ENCODE data around the gene ARID3B. TPM values are rescaled to one million over a fixed set of nuclear protein-coding genes. Genes with fewer than 3 reads are reported as not detected.

The ARID3B gene
- polyA plus RNA-seq, 2 of the 4 experiments (the other 2 are of a cell fraction): 2.3 TPM

GRCh38 chr15:74528876-74529275 lies 12.1 kb upstream of the ARID3B start:
- ATAC-seq (no peak), FAIRE-seq (no peak), DNase-seq (ENCODE audit: low read depth in 1 of 2, low spot score in 1 of 2) (no peak)
- no peak for TF ChIP-seq ZSCAN20 (CRISPR knock-in tag; IDR thresholded peaks at IDR 0.05)
- TF ChIP-seq FOXS1 (CRISPR knock-in tag; IDR thresholded peaks at IDR 0.05): no peak
- no peak for TF ChIP-seq CBX8 (IDR thresholded peaks at IDR 0.05)
- TF ChIP-seq HMGXB4 (CRISPR knock-in tag; IDR thresholded peaks at IDR 0.05; ENCODE audit: borderline replicate concordance): no peak
- TF ChIP-seq EHMT2 (IDR thresholded peaks at IDR 0.05; ENCODE audit: low read depth): no peak
- TF ChIP-seq KDM1A (IDR thresholded peaks at IDR 0.05; ENCODE audit: low read depth): no peak
- TF ChIP-seq CEBPB (IDR thresholded peaks at IDR 0.05): no peak
- no peak for TF ChIP-seq HES2 (IDR thresholded peaks at IDR 0.05)
- WGBS (ENCODE audit: missing lambda C conversion rate): 90% methylated on average over 5 of the region's 5 CpGs
- H3K9me3 ChIP-seq: no peaks in the 10 kb centered on the region
- CTCF ChIA-PET: no interaction called here
- no peak overlapping the region for H3K27ac ChIP-seq
- POLR2A ChIA-PET: no interaction called here
- no peak overlapping the region for H3K4me2 ChIP-seq
- H3K4me3 ChIP-seq: no peak overlapping the region
- peaks cover 28% of the 10 kb centered on the region for H3K4me1 ChIP-seq

GRCh38 chr15:74529921-74530320 lies 11.1 kb upstream of the ARID3B start:
- ChIA-PET POLR2A (interaction anchor here (0.7 kb wide), 1 partner anchor 11 kb away, joined by 4 read pairs; the partner anchor contains the start of gene ARID3B), CTCF (interaction anchor here (0.6 to 1.4 kb wide), 6 partner anchors 16 to 489 kb away, joined by 3 read pairs; no protein-coding TSS in a partner anchor)
- no peak for TF ChIP-seq ELK1 (IDR thresholded peaks at IDR 0.05; ENCODE audit: low read depth, low read length)
- TF ChIP-seq FOXS1 (CRISPR knock-in tag; IDR thresholded peaks at IDR 0.05): no peak
- TF ChIP-seq NR3C1 (IDR thresholded peaks at IDR 0.05): no peak
- no peak for TF ChIP-seq POLR2A (IDR thresholded peaks at IDR 0.05; ENCODE audit: low read length)
- no peak for TF ChIP-seq FOSB (CRISPR knock-in tag; IDR thresholded peaks at IDR 0.05)
- TF ChIP-seq CTCF (IDR thresholded peaks at IDR 0.05): no peak
- no peak for TF ChIP-seq CBX8 (IDR thresholded peaks at IDR 0.05)
- TF ChIP-seq RARB (CRISPR knock-in tag; IDR thresholded peaks at IDR 0.05): no peak
- TF ChIP-seq EP300 (IDR thresholded peaks at IDR 0.05): no peak
- TF ChIP-seq NPAS2 (CRISPR knock-in tag; IDR thresholded peaks at IDR 0.05; ENCODE audit: borderline replicate concordance): no peak
- TF ChIP-seq PHF8 (IDR thresholded peaks at IDR 0.05; ENCODE audit: borderline replicate concordance, low read depth): no peak
- TF ChIP-seq RNF2 (IDR thresholded peaks at IDR 0.05; ENCODE audit: borderline replicate concordance, low read depth): no peak
- no peak for TF ChIP-seq ATOH8 (CRISPR knock-in tag; IDR thresholded peaks at IDR 0.05; ENCODE audit: low read depth)
- Histone ChIP-seq H3K4me2 (no peak overlapping the region), H3K4me1 (peaks cover 25% of the 10 kb centered on the region), H3K4me3 (no peak overlapping the region), H3K27ac (no peak overlapping the region), H3K9me3 (no peaks in the 10 kb centered on the region)
- FAIRE-seq (no peak), ATAC-seq (no peak; a peak in 1 of 6 replicates), DNase-seq (ENCODE audit: low read depth in 1 of 2, low spot score in 1 of 2) (no peak)
- 71% methylated on average over 8 of the region's 8 CpGs for WGBS (ENCODE audit: missing lambda C conversion rate)

All from A549 (cell line).